SU-DHL-6 (cell line): ENCODE data around the gene CMTM5.
"Not testable (repeated sequence)": the region's sequence is repeated elsewhere in the genome, so short reads cannot be mapped to it uniquely, and the experiment has no call there.

Experiments used
- H2AFZ ChIP-seq: fragments of 200-600 bp; sonication (generic); 2 replicates; pipeline ENCODE4 v1.6.1; 2014; ENCODE audit warnings: low read depth, mild to moderate bottlenecking, moderate library complexity, mixed read lengths, antibody characterized with exemption, low read length; ENCODE audit not compliant: severe bottlenecking
- H3F3A ChIP-seq: fragments of 200-600 bp; shearing (Covaris generic); 2 replicates; pipeline ENCODE4 v1.6.0; 2016; ENCODE audit warnings: antibody characterized with exemption, mild to moderate bottlenecking; ENCODE audit not compliant: insufficient read depth
- H3K27ac ChIP-seq: fragments of 200-600 bp; sonication (generic); 2 replicates; pipeline ENCODE4 v1.5.1; 2016; ENCODE audit warnings: low read depth, mild to moderate bottlenecking, low read length, moderate library complexity, mixed read lengths
- H3K27me3 ChIP-seq: fragments of 200-600 bp; sonication (generic), shearing (Covaris generic); 2 replicates; pipeline ENCODE4 v1.6.0; 2014; ENCODE audit warnings: mild to moderate bottlenecking, low read length
- H3K36me3 ChIP-seq: fragments of 200-600 bp; sonication (generic); 2 replicates; pipeline ENCODE4 v1.6.1; 2014; ENCODE audit warnings: mild to moderate bottlenecking, low read length, mixed read lengths
- H3K4me2 ChIP-seq: fragments of 300-600, 200-600 bp; shearing (Covaris generic), sonication (generic); 2 replicates; pipeline ENCODE4 v1.6.0; 2014; ENCODE audit warnings: low read length, low read depth, mild to moderate bottlenecking; ENCODE audit not compliant: poor library complexity, severe bottlenecking
- H3K4me3 ChIP-seq: fragments of 200-600 bp; sonication (generic); 2 replicates; pipeline ENCODE4 v1.5.1; 2014; ENCODE audit warnings: antibody characterized with exemption, low read length, mild to moderate bottlenecking, mixed read lengths; ENCODE audit not compliant: insufficient read depth, poor library complexity, severe bottlenecking
- H3K79me2 ChIP-seq: fragments of 200-600 bp; sonication (generic); 2 replicates; pipeline ENCODE4 v1.6.1; 2014; ENCODE audit warnings: mild to moderate bottlenecking, low read length, moderate library complexity; ENCODE audit not compliant: insufficient read depth
- H3K9ac ChIP-seq: fragments of 200-600 bp; sonication (generic); 2 replicates; pipeline ENCODE4 v1.7.0; 2014; ENCODE audit warnings: mild to moderate bottlenecking, low read length
- H3K9me2 ChIP-seq: fragments of 200-600 bp; sonication (generic); replicated peaks from 2 replicates; pipeline ENCODE4 v1.6.1; 2014; ENCODE audit warnings: low read length; ENCODE audit not compliant: insufficient read depth
- H3K9me3 ChIP-seq: fragments of 200-600 bp; sonication (generic); 2 replicates; pipeline ENCODE4 v1.6.1; 2014; ENCODE audit warnings: low read length, mixed read lengths; ENCODE audit not compliant: insufficient read depth
- H4K20me1 ChIP-seq: fragments of 200-600 bp; sonication (generic); 2 replicates; pipeline ENCODE4 v1.6.1; 2014; ENCODE audit warnings: low read depth, mild to moderate bottlenecking, antibody characterized with exemption, low read length, moderate library complexity, mixed read lengths
- CTCF ChIP-seq: fragments of 200-600 bp; sonication (generic); IDR thresholded peaks from one replicate; pipeline ENCODE4 v1.5.1; 2017; ENCODE audit warnings: antibody characterized with exemption, mild to moderate bottlenecking, low read length, moderate library complexity; ENCODE audit not compliant: insufficient read depth, poor library complexity, severe bottlenecking
- EZH2phosphoT487 ChIP-seq: fragments of 200-600 bp; sonication (generic), shearing (Covaris generic); conservative IDR thresholded peaks from 2 replicates; pipeline ENCODE4 v1.6.1; 2018; ENCODE audit warnings: mild to moderate bottlenecking, antibody characterized with exemption, low read length, moderate library complexity, mixed read lengths

CMTM5 gene

GRCh38 chr14:23385642-23386265 lies 8.9 kb downstream of the CMTM5 start:
- H3F3A ChIP-seq: no peaks in the 10 kb centered on the region

GRCh38 chr14:23386266-23386657 lies 9.4 kb downstream of the CMTM5 start:
- H2AFZ ChIP-seq, H3K9me3 ChIP-seq, H3K36me3 ChIP-seq, H3K79me2 ChIP-seq, H3K27ac ChIP-seq, H3K4me2 ChIP-seq, H4K20me1 ChIP-seq, H3K4me3 ChIP-seq, H3F3A ChIP-seq, H3K9me2 ChIP-seq, H3K9ac ChIP-seq, H3K27me3 ChIP-seq: not testable (repeated sequence)

More at GRCh38 chr14:23385642-23386265, 8.9 kb downstream of the CMTM5 start:
- no peak overlapping the region for H2AFZ ChIP-seq
- no peaks in the 10 kb centered on the region for H3K79me2 ChIP-seq
- TF ChIP-seq CTCF: no peak
- TF ChIP-seq EZH2phosphoT487: no peak
- H3K4me2 ChIP-seq: no peak overlapping the region
- no peak overlapping the region for H3K4me3 ChIP-seq
- no peaks in the 10 kb centered on the region for H4K20me1 ChIP-seq
- no peaks in the 10 kb centered on the region for H3K9me3 ChIP-seq
- no peaks in the 10 kb centered on the region for H3K36me3 ChIP-seq
- no peak overlapping the region for H3K27ac ChIP-seq
- no peaks in the 10 kb centered on the region for H3K27me3 ChIP-seq
- H3K9me2 ChIP-seq: no peaks in the 10 kb centered on the region
- H3K9ac ChIP-seq: no peak overlapping the region

DNA sequence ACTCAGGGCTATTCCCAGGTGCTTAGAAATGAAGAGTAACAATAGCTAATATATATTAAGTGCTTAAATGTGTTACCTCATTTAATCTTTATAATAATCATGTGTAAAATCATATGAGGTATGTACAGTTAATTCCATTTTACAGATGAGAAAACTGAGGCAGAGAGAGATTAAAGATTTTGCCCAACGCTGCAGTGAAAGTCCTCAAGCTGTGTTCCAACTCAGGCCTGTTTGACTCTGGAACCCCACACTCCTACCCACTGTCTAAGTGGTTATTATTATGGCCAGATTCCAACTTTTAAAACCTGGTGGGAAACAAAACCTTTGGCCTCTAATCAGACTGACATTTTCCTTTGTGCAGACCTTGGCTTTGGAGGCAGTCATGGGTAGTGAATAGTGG lies 10.2 kb downstream of the CMTM5 start:
- Histone ChIP-seq H4K20me1 (no peaks in the 10 kb centered on the region), H3K79me2 (no peaks in the 10 kb centered on the region), H3K27me3 (no peaks in the 10 kb centered on the region)

More for the DNA sequence above, 10.2 kb downstream of the CMTM5 start:
- no peaks in the 10 kb centered on the region for H3K36me3 ChIP-seq
- H3K4me3 ChIP-seq: no peak overlapping the region
- H3K9me2 ChIP-seq: no peaks in the 10 kb centered on the region
- no peaks in the 10 kb centered on the region for H3K9me3 ChIP-seq
- H3F3A ChIP-seq: no peaks in the 10 kb centered on the region
- no peak overlapping the region for H2AFZ ChIP-seq
- H3K27ac ChIP-seq: no peak overlapping the region
- no peak overlapping the region for H3K9ac ChIP-seq
- no peak overlapping the region for H3K4me2 ChIP-seq
- TF ChIP-seq EZH2phosphoT487 (no peak), CTCF (no peak)
